Measurements from ENCODE around the gene IRF2BP2. TPM values are rescaled to one million over a fixed set of nuclear protein-coding genes. Genes with fewer than 3 reads are reported as not detected.

The IRF2BP2 gene
- total and polyA plus RNA-seq, 2 experiments from 2014 or later: 68.2 to 135 TPM

- Histone ChIP-seq H3K9me2 (replicated peaks; ENCODE audit: insufficient read depth) (no peaks in the 10 kb centered on the region), H3K27ac (peak overlapping the region; percentile 99), H3K4me3 (no peak overlapping the region), H3K36me3 (replicated peaks; ENCODE audit: insufficient read depth, low read depth) (no peaks in the 10 kb centered on the region), H3K27me3 (no peaks in the 10 kb centered on the region), H4K20me1 (ENCODE audit: insufficient read depth, poor library complexity, severe bottlenecking) (peaks cover 11% of the 10 kb centered on the region), H3K9me3 (ENCODE audit: low read depth) (no peaks in the 10 kb centered on the region), H3K4me1 (ENCODE audit: insufficient read depth) (peaks cover 37% of the 10 kb centered on the region), H3K4me2 (peak overlapping the region; percentile 94), H2AFZ (no peak overlapping the region), H3K79me2 (peaks cover 25% of the 10 kb centered on the region)
- 16% methylated on average over 11 of the region's 22 CpGs for WGBS (ENCODE audit: low lambda C conversion rate, missing lambda C conversion rate)
- TF ChIP-seq EZH2 (IDR thresholded peaks at IDR 0.05; ENCODE audit: borderline replicate concordance) (no peak), EZH2phosphoT487 (IDR thresholded peaks at IDR 0.05; ENCODE audit: low read depth, severe bottlenecking, unreplicated experiment) (no peak)
- TF ChIP-seq, protein P1, sequence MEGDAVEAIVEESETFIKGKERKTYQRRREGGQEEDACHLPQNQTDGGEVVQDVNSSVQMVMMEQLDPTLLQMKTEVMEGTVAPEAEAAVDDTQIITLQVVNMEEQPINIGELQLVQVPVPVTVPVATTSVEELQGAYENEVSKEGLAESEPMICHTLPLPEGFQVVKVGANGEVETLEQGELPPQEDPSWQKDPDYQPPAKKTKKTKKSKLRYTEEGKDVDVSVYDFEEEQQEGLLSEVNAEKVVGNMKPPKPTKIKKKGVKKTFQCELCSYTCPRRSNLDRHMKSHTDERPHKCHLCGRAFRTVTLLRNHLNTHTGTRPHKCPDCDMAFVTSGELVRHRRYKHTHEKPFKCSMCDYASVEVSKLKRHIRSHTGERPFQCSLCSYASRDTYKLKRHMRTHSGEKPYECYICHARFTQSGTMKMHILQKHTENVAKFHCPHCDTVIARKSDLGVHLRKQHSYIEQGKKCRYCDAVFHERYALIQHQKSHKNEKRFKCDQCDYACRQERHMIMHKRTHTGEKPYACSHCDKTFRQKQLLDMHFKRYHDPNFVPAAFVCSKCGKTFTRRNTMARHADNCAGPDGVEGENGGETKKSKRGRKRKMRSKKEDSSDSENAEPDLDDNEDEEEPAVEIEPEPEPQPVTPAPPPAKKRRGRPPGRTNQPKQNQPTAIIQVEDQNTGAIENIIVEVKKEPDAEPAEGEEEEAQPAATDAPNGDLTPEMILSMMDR (IDR thresholded peaks at IDR 0.05; ENCODE audit: poor library complexity): peak; percentile 14
- no peak for DNase-seq (ENCODE audit: low spot score)
Observed at GRCh38 chr1:234611225-234611846, 1.4 kb upstream of the IRF2BP2 start.

DNA sequence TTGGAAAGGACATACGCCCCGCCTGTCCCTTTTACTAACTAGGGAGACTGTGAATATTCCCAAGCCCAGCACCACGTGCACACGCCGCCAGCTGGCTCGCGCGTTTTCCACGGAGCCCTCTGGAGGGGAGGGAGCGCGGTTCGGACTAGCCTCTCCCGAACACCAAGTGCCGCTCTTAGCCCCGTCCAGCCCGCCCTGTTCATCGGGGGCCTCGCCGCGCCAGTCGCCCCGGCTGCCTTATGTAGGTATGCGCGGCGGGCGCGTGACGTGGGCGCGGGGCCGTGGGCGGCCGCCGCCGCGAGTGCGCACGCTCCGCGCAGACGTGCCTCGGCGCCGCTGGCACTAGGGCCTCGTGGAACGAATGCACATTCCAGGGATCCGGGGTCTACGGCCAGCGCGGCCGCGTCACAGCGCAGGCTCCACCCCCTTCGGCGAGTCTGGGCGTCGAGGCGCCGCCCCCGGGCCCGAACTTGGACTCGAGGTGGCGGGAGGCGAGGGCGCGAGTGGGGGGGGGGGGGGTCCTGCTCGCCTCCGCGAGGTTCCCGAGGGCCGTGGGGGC lies 767 bp upstream of the IRF2BP2 start:
- TF ChIP-seq, protein P1 (IDR thresholded peaks at IDR 0.05; ENCODE audit: poor library complexity): no peak
- Histone ChIP-seq H3K4me1 (ENCODE audit: insufficient read depth) (peaks cover 34% of the 10 kb centered on the region), H2AFZ (no peak overlapping the region), H3K36me3 (replicated peaks; ENCODE audit: insufficient read depth, low read depth) (peaks cover 2% of the 10 kb centered on the region), H3K9me2 (replicated peaks; ENCODE audit: insufficient read depth) (no peaks in the 10 kb centered on the region), H3K27ac (peak overlapping the region; percentile 99), H3K27me3 (no peaks in the 10 kb centered on the region), H4K20me1 (ENCODE audit: insufficient read depth, poor library complexity, severe bottlenecking) (peaks cover 17% of the 10 kb centered on the region), H3K9me3 (ENCODE audit: low read depth) (no peaks in the 10 kb centered on the region), H3K79me2 (peaks cover 31% of the 10 kb centered on the region), H3K4me2 (peak overlapping the region; percentile 94), H3K4me3 (peak overlapping the region; percentile 81)
- under 1% methylated on average over 56 of the region's 71 CpGs for WGBS (ENCODE audit: low lambda C conversion rate, missing lambda C conversion rate)
- DNase-seq (ENCODE audit: low spot score): peak; percentile 97

DNA sequence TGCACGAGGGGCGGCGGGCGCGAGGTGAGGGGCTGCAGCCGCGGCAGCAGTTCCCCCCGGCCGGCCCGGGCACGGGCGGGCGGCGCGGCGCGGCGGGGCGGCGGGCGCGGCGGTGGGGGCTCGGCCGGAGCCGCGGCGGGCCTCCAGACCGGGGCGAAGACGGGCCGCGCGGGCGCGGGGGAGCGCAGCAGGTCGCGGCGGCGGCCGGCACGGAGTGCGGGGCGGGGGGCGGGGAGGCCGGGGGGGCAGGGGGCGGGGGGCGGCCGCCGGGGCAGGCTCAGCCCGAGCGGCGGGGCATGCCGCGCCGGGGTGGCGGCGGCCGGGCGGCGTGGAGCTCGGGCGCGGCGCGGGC lies 311 bp downstream of the IRF2BP2 start:
- DNase-seq (ENCODE audit: low spot score): no peak
- Histone ChIP-seq H3K9me3 (ENCODE audit: low read depth) (no peaks in the 10 kb centered on the region), H3K36me3 (replicated peaks; ENCODE audit: insufficient read depth, low read depth) (peaks cover 7% of the 10 kb centered on the region), H3K9me2 (replicated peaks; ENCODE audit: insufficient read depth) (no peaks in the 10 kb centered on the region), H3K4me1 (ENCODE audit: insufficient read depth) (peaks cover 32% of the 10 kb centered on the region), H3K27me3 (no peaks in the 10 kb centered on the region), H2AFZ (no peak overlapping the region), H3K4me3 (no peak overlapping the region), H4K20me1 (ENCODE audit: insufficient read depth, poor library complexity, severe bottlenecking) (peaks cover 27% of the 10 kb centered on the region), H3K79me2 (peaks cover 42% of the 10 kb centered on the region), H3K4me2 (no peak overlapping the region), H3K27ac (peak overlapping the region; percentile 99)
- TF ChIP-seq EZH2 (IDR thresholded peaks at IDR 0.05; ENCODE audit: borderline replicate concordance) (no peak), EZH2phosphoT487 (IDR thresholded peaks at IDR 0.05; ENCODE audit: low read depth, severe bottlenecking, unreplicated experiment) (no peak)
- TF ChIP-seq, protein P1 (IDR thresholded peaks at IDR 0.05; ENCODE audit: poor library complexity): no peak
- WGBS (ENCODE audit: low lambda C conversion rate, missing lambda C conversion rate): no CpG with 5 or more reads among the region's 67 CpGs
